ENCODE results near the gene SPTBN1. TPM values are rescaled to one million over a fixed set of nuclear protein-coding genes. Genes with fewer than 3 reads are reported as not detected.
A peak's percentile ranks its signal among the peaks of the same experiment; 100 is the strongest.
"Not testable (repeated sequence)": the region's sequence is repeated elsewhere in the genome, so short reads cannot be mapped to it uniquely, and the experiment has no call there.

Gene SPTBN1
- total RNA-seq, 1 experiment from 2014 or later = 75.4 TPM

DNA sequence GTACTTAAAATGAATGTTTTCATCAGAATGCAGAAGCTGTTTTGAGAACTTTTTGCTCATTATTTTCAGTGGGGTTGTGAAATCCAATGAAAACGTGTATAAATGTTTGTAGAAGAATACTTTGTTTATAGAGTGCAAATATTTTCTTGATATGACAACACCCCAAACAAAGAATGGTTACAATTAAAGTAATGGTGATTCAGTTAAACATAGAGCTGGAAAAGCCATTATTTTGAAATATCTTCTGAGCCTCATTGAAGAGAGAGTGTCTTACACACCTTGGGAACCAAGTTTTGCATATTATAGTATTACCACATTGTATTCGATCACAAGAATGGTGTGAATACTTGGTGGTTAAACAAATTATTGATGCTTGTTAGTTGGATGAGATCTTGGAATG is 48.7 kb downstream of the SPTBN1 start:
- Histone ChIP-seq H3K9me3 (peaks cover 3% of the 10 kb centered on the region; the same call in 1 of the 2 replicates), H3K4me3 (no peak overlapping the region), H3K36me3 (peaks cover 3% of the 10 kb centered on the region; the same call in 1 of the 2 replicates), H3K27me3 (no peaks in the 10 kb centered on the region)
- no peak for DNase-seq

DNA sequence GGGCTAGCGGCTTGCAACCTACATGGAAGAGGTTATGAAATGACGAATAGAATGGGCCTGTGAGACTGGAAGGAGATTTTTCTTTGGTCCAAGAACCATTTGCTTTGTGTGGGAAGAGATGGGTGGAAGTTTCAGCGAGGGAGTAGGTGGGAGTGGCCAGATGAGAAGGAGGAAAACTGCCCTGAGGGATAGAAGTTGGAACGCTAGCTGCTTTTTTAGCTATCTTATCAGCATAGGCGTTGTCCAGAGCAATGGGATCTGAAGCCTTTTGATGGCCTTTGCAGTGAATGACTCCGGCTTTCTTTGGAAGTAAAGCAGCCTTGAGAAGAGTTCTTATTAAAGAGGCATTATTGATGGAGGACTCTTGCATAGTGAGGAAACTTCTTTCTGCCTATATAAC is 52.4 kb downstream of the SPTBN1 start:
- no peak overlapping the region for H3K4me3 ChIP-seq
- DNase-seq = no peak
- no peaks in the 10 kb centered on the region for H3K36me3 ChIP-seq
- H3K9me3 ChIP-seq = peaks cover 3% of the 10 kb centered on the region; the same call in 1 of the 2 replicates
- H3K27me3 ChIP-seq = no peaks in the 10 kb centered on the region

DNA sequence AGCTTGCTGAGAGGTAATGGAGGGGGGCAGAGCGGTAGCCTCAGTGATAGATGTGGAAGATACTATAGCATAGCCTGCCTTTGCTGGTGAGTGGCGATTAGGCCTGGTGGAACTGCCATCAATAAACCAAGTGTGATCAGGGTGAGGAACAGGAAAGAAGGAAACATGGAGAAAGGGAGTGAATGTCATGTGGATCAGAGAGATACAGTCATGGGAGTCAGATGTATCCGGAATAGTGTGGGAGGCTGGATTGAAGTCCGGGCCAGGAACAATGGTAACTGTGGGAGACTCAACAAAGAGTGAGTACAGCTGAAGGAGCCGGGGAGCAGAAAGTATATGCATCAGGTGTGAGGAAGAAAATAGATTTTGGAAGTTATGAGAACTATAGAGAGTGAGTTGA is 52.9 kb downstream of the SPTBN1 start:
- not testable (repeated sequence) for H3K9me3 ChIP-seq, DNase-seq, H3K27me3 ChIP-seq, H3K4me3 ChIP-seq, H3K36me3 ChIP-seq

DNA sequence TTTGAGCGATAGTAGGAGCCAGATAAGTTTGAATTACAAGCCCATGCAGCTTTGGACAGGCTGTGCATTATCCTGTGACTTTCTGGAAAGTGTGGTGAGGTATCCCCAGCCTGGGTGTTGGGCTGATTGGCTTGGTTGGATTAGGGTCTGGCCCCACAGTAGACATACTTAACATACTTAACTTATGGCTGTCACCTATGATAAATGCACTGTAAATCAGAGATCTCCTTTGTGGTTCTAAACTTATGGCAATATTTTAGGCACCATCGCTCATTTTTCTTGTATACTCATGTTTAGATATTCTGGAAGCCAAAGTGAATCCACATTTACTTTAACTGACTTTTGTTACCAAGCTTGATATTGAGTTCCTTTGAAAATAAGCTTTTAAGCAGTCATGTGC is 54.8 kb downstream of the SPTBN1 start:
- no peak overlapping the region for H3K4me3 ChIP-seq

DNA sequence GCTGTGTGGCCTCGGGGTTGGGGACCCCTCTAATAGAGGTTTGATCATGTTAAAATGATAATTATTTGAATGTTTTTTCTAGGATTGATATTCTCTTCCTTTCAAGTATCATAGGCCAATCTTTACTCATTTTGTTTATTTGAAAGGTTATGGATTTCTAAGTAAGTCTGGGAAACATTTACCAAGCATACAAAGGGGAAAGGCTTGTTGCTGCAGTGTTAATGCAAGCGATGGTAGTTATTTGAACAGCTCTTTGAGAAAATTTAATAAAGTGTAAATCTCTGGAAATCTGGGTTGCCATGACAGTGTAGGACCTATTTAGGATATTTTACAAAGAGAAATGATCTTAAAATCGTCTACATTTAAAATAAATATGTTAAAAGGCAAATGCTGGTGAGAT is 56.1 kb downstream of the SPTBN1 start:
- no peak for DNase-seq
- H3K27me3 ChIP-seq = no peaks in the 10 kb centered on the region
- 0 out of 2 replicates have a peak, but pooled peaks cover 3% of the 10 kb centered on the region for H3K36me3 ChIP-seq
- H3K4me3 ChIP-seq = no peak overlapping the region
- H3K9me3 ChIP-seq = peaks cover 3% of the 10 kb centered on the region; the same call in 1 of the 2 replicates

More for the DNA sequence above, 54.8 kb downstream of the SPTBN1 start:
- Histone ChIP-seq H3K9me3 (peaks cover 3% of the 10 kb centered on the region; the same call in 1 of the 2 replicates), H3K36me3 (0 out of 2 replicates have a peak, but pooled peaks cover 3% of the 10 kb centered on the region), H3K27me3 (no peaks in the 10 kb centered on the region)
- DNase-seq = no peak

DNA sequence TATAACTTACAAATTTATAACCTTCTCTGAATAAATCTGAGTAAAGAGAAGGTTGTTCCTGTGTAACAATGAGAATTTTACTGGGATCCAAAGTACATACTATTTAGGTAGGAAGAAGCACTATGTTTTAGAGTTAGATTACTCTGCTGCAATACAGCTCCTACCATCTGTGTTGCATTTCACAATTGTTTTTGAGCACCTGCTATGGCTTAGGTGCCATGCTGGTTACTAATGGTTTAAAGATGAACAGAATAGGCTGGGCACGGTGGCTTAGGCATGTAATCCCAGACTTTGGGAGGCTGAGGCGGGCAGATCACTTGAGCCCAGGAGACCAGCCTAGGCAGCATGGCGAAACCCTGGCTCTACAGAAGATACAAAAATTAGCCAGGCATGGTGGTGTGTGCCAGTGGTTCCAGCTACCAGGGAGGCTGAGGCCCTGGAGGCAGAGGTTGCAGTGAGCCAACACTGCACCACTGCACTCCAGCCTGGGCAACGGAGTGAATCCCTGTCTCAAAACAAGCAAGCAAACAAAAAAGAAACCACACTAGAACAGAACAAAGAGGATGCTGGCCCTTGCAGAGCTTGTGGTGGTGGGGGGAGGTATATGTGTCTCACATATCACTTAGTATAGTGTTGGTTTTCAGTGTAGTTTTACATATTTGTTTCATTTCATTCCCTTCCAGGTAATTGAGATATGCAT is 56.7 kb downstream of the SPTBN1 start:
- DNase-seq = no peak
- Histone ChIP-seq H3K4me3 (no peak overlapping the region), H3K27me3 (no peaks in the 10 kb centered on the region), H3K9me3 (peaks cover 3% of the 10 kb centered on the region; the same call in 1 of the 2 replicates), H3K36me3 (0 out of 2 replicates have a peak, but pooled peaks cover 3% of the 10 kb centered on the region)

DNA sequence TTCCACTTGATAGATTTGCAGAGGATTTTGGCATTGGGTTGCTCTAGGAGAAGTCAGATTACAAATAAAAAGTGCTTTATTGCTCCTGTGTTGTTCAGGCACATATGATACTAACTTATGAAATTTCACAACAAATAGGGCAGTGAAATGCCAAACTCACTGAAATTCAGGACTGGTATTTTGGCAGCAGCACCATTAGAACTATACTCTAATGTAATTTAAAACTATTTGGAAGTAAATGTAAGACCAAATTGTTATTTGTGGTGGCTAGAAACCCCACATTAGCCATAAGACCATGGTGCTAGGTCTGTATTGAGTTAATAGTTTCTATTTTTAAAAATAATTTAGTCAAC is 57.2 kb downstream of the SPTBN1 start:
- no peak overlapping the region for H3K4me3 ChIP-seq
- 0 out of 2 replicates have a peak, but pooled peaks cover 3% of the 10 kb centered on the region for H3K36me3 ChIP-seq
- H3K9me3 ChIP-seq = peaks cover 2% of the 10 kb centered on the region; the same call in 1 of the 2 replicates
- H3K27me3 ChIP-seq = no peaks in the 10 kb centered on the region
- DNase-seq = no peak

DNA sequence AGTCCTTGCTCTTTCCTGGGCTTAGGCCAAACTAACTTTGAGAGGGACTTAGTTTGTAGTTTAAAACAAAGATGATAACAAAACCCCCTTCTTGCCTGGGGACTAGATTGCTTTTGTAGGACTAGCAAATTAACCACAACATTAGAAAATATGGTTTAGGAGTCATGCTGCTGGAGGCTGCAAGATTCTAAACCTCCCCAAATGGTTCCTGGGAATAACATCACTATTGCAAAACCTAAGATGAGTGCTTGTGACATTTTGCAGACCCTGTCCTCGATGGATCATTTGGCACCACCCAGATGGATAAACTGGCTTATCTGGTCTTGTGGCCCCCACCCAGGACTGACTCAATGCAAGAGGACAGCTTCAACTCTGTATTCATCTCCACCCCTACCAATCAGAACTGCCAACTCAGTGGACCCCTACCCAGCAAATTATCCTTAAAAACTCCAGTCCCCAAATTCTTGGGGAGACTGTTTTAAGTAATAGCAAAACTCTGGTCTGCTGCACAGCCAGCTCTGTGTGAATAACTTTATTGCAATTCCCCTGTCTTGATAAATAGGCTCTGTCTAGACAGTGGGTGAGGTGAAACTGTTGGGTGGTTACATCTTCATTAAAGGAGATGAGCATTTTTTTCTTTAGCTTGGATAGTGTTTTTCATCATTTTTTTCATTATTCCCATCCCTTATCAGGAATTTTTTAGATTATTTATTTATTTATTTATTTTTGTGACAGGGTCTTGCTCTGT is 58.9 kb downstream of the SPTBN1 start:
- no peak overlapping the region for H3K4me3 ChIP-seq
- DNase-seq = no peak
- H3K9me3 ChIP-seq = no peaks in the 10 kb centered on the region
- no peaks in the 10 kb centered on the region for H3K27me3 ChIP-seq
- 0 out of 2 replicates have a peak, but pooled peaks cover 3% of the 10 kb centered on the region for H3K36me3 ChIP-seq

DNA sequence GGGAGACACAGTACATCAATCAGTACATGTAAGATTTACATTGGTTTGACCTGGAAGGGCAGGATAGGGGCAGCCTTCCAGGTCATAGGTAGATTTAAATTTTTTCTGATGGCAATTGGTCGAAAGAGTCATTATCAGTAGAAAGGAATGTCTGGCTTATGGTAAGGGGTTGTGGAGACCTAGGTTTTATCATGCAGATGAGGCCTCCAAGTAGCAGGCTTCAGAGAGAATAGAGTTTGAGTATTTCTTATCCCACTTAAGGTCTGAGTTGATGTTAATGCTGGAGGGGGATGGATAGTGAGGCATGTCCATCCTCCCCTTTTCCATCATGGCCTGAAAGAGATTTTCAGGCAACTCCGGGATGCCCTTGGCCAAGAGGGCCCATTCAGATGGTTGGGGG is 60.7 kb downstream of the SPTBN1 start:
- 0 out of 2 replicates have a peak, but pooled peaks cover 3% of the 10 kb centered on the region for H3K36me3 ChIP-seq
- no peaks in the 10 kb centered on the region for H3K27me3 ChIP-seq
- no peak for DNase-seq
- no peaks in the 10 kb centered on the region for H3K9me3 ChIP-seq
- H3K4me3 ChIP-seq = no peak overlapping the region

DNA sequence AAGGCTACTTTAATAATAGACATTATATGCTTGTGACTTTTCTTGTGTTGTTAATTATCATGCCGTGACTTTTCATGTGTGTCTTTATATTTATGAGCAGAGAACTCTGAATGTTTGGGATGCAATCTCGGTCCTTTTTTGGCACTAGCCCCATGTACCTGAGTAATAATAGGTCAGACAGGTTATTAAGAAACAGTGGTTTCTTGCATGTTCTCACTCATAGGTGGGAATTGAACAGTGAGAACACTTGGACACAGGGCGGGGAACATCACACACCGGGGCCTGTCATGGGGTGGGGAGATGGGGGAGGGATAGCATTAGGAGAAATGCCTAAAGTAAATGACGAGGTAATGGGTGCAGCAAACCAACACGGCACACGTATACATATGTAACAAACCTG is 61.9 kb downstream of the SPTBN1 start:
- not testable (repeated sequence) for H3K9me3 ChIP-seq, DNase-seq, H3K4me3 ChIP-seq, H3K27me3 ChIP-seq, H3K36me3 ChIP-seq

DNA sequence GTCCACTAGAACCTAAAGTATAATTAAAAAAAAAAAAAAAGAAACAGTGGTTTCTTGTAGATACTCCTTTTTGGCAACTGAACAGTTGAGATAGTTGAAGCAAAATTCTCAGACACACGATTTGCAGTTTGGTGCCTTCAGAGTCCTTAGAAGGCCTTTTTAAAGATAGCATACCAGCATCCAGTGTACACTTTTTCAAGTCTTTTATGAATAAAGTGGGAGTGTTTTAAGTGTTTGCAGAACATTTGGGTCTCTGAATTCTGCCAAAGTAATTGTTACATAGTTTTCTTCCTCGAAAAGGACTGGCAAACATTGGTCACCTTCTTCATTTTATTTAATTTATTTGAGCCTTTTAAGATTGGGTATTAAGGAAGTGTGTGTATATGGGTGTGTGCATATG is 62.3 kb downstream of the SPTBN1 start:
- Histone ChIP-seq H3K36me3 (0 out of 2 replicates have a peak, but pooled peaks cover 3% of the 10 kb centered on the region), H3K27me3 (no peaks in the 10 kb centered on the region), H3K4me3 (no peak overlapping the region), H3K9me3 (no peaks in the 10 kb centered on the region)
- no peak for DNase-seq

DNA sequence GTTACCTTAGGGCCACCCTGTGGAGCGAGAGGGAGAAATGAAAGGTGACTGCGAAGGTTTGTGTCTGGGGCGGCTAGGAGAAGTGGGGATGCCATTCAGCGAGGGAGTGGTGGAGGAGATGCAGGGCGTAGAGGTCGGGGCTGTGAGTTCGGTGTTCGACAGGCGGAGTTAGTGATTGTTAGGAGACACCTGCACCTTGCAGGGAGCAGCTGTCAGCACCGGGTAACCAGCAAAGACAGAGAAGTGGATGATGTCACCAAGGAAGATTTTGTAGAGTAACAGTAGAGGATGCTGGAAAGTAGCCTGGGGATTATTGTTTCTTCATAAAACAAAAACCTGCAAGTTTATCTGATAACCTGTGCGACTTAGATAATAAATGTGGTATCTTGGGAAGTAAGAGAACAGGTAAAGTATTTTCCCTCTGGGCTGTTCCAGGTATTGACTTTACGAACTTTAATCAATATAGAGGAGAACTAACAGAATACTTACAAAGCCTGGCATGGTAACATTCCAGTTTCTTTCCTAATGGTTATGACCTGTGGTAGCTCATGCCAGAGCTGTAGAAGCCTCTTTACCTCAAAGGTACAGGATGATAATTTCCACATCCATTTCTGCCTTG is 63.8 kb downstream of the SPTBN1 start:
- H3K36me3 ChIP-seq = 0 out of 2 replicates have a peak, but pooled peaks cover 3% of the 10 kb centered on the region
- no peak for DNase-seq
- H3K9me3 ChIP-seq = no peaks in the 10 kb centered on the region
- H3K27me3 ChIP-seq = no peaks in the 10 kb centered on the region
- no peak overlapping the region for H3K4me3 ChIP-seq

DNA sequence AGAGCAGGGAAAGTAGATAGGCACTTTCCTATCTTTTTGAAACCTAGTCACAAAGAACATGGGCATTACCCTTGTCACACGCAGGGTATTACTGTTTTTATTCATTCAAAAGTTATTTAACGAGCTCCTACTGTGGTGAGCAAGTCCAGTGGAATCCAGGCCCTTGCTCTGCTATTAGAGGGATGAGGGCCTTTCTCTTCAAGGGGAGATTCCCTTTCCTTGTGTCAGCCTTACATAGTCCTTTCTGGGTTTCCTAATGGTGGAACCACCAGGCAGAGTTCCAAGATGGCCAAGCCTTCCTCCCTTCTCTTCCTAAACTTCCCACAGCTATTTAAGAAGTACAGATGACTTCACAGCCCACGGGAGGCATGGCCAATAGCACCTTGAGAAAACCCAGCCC is 64.6 kb downstream of the SPTBN1 start:
- no peaks in the 10 kb centered on the region for H3K9me3 ChIP-seq
- H3K4me3 ChIP-seq = no peak overlapping the region
- H3K27me3 ChIP-seq = no peaks in the 10 kb centered on the region
- H3K36me3 ChIP-seq = peaks cover 3% of the 10 kb centered on the region; the same call in 1 of the 2 replicates
- DNase-seq = peak; percentile 71

DNA sequence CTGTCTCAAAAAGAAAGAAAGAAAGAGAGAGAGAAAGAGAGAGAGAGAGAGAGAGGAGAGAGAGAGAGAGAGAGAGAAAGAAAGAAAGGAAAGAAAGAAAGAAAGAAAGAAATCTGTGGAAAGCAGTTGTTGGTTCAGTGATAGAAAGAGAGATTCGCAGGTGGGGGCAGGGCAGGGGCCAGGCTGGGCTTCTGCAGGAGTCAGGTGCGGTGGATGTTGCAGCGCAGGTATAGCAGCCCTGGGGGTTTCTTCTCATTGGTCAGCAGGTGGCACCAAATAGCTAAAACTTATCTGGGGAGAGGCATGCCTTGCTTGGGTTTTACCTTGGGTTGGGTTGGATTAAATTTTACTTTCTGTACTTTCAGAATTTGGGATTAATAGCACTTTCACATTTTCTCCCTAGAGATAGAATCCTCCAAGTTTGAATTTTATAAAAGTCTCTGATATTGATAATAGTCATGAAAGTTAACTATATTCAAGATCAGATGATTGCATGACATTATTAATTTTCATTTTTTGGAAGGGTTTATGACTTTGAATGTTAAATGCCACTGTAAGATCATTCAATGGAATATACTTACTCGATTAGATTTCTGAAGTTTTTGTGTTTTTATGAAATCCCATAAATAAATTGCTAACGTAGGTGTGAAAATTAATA is 66.6 kb downstream of the SPTBN1 start:
- no peak overlapping the region for H3K4me3 ChIP-seq
- peaks cover 24% of the 10 kb centered on the region for H3K36me3 ChIP-seq
- peak; percentile 16 for DNase-seq
- no peaks in the 10 kb centered on the region for H3K9me3 ChIP-seq
- no peaks in the 10 kb centered on the region for H3K27me3 ChIP-seq

DNA sequence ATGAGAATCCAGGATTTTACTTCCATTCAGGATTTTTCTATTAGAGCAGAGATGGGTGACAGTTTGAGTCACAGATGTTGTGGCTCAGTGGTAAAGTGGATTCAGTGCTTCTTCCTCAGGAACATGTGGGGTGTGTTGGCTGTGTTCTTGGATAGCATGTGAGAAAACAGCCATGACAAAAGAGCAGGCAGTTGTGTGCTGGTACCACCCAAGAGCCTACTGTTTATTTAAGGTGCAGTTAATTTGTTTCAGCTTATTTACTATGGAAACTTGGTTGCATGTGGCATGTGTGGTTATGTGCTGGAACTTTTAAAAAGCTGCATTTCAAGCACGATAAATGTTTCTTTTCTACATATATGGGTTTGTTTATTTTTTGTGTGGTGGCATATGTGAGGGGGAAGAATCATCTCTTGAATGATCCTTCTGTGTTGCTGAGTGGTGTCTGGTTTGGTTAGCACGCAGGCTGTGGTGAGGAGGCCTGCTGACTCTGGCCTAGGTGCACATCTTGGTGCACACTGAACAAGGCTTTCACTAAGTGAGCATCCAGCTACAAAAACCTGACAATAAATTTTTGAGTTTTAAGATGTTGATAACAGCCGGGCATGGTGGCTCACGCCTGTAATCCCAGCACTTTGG is 67.3 kb downstream of the SPTBN1 start:
- H3K9me3 ChIP-seq = no peaks in the 10 kb centered on the region
- H3K27me3 ChIP-seq = no peaks in the 10 kb centered on the region
- H3K36me3 ChIP-seq = peaks cover 27% of the 10 kb centered on the region
- DNase-seq = no peak
- no peak overlapping the region for H3K4me3 ChIP-seq

DNA sequence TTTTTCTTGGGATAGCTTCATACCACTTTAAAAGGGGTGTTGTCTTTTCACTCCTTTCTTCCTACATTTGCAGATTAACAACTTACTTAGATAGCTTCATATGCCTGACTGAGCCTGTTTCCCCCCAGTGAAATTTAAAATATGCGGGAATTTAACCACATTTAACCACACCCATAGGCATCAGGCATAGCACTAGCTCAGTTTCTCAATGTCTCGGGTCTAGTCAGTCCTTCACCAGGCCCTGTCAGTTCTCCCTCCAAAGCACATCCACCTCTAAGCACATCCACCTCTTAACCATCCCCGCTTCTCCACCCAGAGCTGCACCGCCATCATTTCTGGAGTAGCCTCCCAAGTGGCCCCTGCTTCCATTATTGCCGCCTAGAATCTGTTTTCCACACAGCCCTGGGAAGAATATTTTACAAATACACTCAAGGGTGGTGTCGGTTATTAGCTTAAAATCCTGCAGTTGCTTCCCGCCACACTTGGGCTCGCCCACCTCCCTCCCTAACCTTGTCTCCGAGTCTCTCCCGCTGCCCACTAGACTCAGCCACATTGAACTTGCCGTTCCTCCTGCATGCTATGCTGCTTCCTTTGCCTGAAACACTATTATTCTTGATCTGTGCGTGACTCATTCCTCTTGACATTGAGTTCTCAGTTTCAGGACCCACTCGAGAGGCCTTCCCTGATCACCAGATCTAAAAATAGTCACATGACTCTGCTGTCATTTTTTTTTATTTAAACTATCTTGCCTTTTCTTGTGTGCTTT is 68.3 kb downstream of the SPTBN1 start:
- no peaks in the 10 kb centered on the region for H3K9me3 ChIP-seq
- no peaks in the 10 kb centered on the region for H3K27me3 ChIP-seq
- no peak for DNase-seq
- H3K4me3 ChIP-seq = no peak overlapping the region
- H3K36me3 ChIP-seq = peaks cover 31% of the 10 kb centered on the region

Measured in MG63 (cell line).